Measurements from ENCODE around the gene LDHB.
A peak's percentile ranks its signal among the peaks of the same experiment; 100 is the strongest.

DNA sequence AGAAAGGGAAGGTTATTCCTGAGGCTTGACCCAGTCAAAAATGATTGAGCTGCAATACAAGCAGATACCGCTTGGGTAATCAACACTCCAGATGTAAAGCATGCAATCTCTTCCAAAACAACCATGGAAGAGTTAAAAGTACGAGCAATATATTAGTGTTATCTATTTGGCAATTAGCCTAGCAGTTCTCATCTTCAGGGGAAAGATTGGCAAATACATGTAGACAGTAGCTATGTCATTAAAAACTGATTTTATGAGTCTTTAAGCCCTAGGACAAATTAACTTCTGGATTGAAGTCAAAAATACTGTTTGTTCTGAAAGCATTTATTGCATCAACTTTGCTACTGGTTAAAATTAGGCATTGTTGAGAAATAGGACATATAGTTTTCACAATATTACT is 43.7 kb downstream of the LDHB start:
- TF ChIP-seq, protein P1, sequence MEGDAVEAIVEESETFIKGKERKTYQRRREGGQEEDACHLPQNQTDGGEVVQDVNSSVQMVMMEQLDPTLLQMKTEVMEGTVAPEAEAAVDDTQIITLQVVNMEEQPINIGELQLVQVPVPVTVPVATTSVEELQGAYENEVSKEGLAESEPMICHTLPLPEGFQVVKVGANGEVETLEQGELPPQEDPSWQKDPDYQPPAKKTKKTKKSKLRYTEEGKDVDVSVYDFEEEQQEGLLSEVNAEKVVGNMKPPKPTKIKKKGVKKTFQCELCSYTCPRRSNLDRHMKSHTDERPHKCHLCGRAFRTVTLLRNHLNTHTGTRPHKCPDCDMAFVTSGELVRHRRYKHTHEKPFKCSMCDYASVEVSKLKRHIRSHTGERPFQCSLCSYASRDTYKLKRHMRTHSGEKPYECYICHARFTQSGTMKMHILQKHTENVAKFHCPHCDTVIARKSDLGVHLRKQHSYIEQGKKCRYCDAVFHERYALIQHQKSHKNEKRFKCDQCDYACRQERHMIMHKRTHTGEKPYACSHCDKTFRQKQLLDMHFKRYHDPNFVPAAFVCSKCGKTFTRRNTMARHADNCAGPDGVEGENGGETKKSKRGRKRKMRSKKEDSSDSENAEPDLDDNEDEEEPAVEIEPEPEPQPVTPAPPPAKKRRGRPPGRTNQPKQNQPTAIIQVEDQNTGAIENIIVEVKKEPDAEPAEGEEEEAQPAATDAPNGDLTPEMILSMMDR (conservative IDR thresholded peaks at IDR 0.05 in 1 of 2, IDR thresholded peaks at IDR 0.05 in 1 of 2; ENCODE audit: extremely low read depth in 1 of 2, insufficient read depth in 1 of 2, low read depth in 1 of 2, low read length in 2 of 2), result peak; percentile 23 to 39
- TF ChIP-seq EZH2 (IDR thresholded peaks at IDR 0.05; ENCODE audit: borderline replicate concordance, low read length), result no peak

All from mammary epithelial cell (primary cell).